ENCODE measurements around the gene KCNH2. TPM values are rescaled to one million over a fixed set of nuclear protein-coding genes. Genes with fewer than 3 reads are reported as not detected.

Gene KCNH2
- total RNA-seq, 4 donors from 2014 or later, result 0.12 to 0.56 (median 0.47) TPM

- no peak for ATAC-seq (ENCODE audit: low FRiP score)
- no peak for DNase-seq (ENCODE audit: low spot score)
- TF ChIP-seq CTCF (IDR thresholded peaks at IDR 0.05), result no peak
Measured at GRCh38 chr7:150903606-150904005, 74.5 kb downstream of the KCNH2 start.

GRCh38 chr7:150902078-150903033 is 75.8 kb downstream of the KCNH2 start:
- no peak for TF ChIP-seq CTCF (IDR thresholded peaks at IDR 0.05)
- DNase-seq (ENCODE audit: low spot score) (no peak), ATAC-seq (ENCODE audit: low FRiP score) (no peak)

- TF ChIP-seq CTCF (IDR thresholded peaks at IDR 0.05), result no peak
- ATAC-seq (ENCODE audit: low FRiP score) (no peak), DNase-seq (ENCODE audit: low spot score) (no peak)
Measured at GRCh38 chr7:150901160-150902035, 76.7 kb downstream of the KCNH2 start.

- DNase-seq (ENCODE audit: low spot score) (no peak), ATAC-seq (ENCODE audit: low FRiP score) (no peak)
- TF ChIP-seq CTCF (IDR thresholded peaks at IDR 0.05), result no peak
Measured at GRCh38 chr7:150900675-150901074, 77.4 kb downstream of the KCNH2 start.

GRCh38 chr7:150898475-150899011 is 79.6 kb downstream of the KCNH2 start:
- ATAC-seq (ENCODE audit: low FRiP score) (peak; percentile 68), DNase-seq (ENCODE audit: low spot score) (peak; percentile 67)
- peak in 2 of 3 donors; percentile 25 to 80 for TF ChIP-seq CTCF (IDR thresholded peaks at IDR 0.05)

GRCh38 chr7:150897502-150898474 is 80.3 kb downstream of the KCNH2 start:
- TF ChIP-seq CTCF (IDR thresholded peaks at IDR 0.05), result no peak
- DNase-seq (ENCODE audit: low spot score), result no peak
- no peak for ATAC-seq (ENCODE audit: low FRiP score)

Data from omental fat pad (tissue), 4 donors.